Activated CD8-positive, alpha-beta T cell treated with anti-CD3 and anti-CD28 coated beads for 36 hours (primary cell): ENCODE results near the gene EVC2. TPM values are rescaled to one million over a fixed set of nuclear protein-coding genes. Genes with fewer than 3 reads are reported as not detected.

Experiments
- ATAC-seq: fragments of 200-7000 bp; cut with Tn5 transposase; one replicate; pipeline ENCODE4 v1.10.0; 2021; ENCODE audit warnings: mild to moderate bottlenecking, moderate library complexity
- CTCF ChIA-PET: fragments of 350-600 bp; sonication (Branson Sonifier 250); formaldehyde crosslinking; loops from one replicate; lab custom pipeline; 2021; ENCODE audit warnings: antibody characterized with exemption; lab: Charles Lee
- POLR2A ChIA-PET: fragments of 350-600 bp; sonication (Branson Sonifier 250); formaldehyde crosslinking; loops from one replicate; lab custom pipeline; 2021; ENCODE audit warnings: antibody characterized with exemption; lab: Charles Lee
- DNase-seq: peaks from one replicate; pipeline ENCODE4 v3.0.0-alpha.2; 2020
- H3K27ac Mint-ChIP-seq: one replicate; pipeline ENCODE4 v1.8.0; 2021; ENCODE audit warnings: mild to moderate bottlenecking, mixed read lengths
- H3K27me3 Mint-ChIP-seq: one replicate; pipeline ENCODE4 v1.8.0; 2021; ENCODE audit warnings: mixed read lengths
- H3K36me3 Mint-ChIP-seq: one replicate; pipeline ENCODE4 v1.8.0; 2021; ENCODE audit warnings: low read depth, mixed read lengths
- H3K4me1 Mint-ChIP-seq: one replicate; pipeline ENCODE4 v1.8.0; 2021; ENCODE audit warnings: low read depth, mixed read lengths
- H3K4me3 Mint-ChIP-seq: one replicate; pipeline ENCODE4 v1.8.0; 2021; ENCODE audit warnings: mild to moderate bottlenecking, moderate library complexity, mixed read lengths
- H3K9me3 Mint-ChIP-seq: one replicate; pipeline ENCODE4 v1.8.0; 2021; ENCODE audit warnings: mixed read lengths
- intact Hi-C: fragments of 100-400 bp; cut with micrococcal nuclease; formaldehyde crosslinking; loops from one replicate; pipeline ENCODE4 v1.10.0; 2022
- total RNA-seq, 2 experiments: library from RNA; stranded (reverse); gene quantifications; one replicate each; pipeline ENCODE4 v1.2.3, GENCODE V29; 2021
- TF ChIP-seq, protein P1 (sequence below): fragments of 200-600 bp; IDR thresholded peaks from one replicate; pipeline ENCODE4 v1.8.0; 2022; ENCODE audit warnings: antibody characterized with exemption, mild to moderate bottlenecking

The EVC2 gene
- total RNA-seq, 2 experiments from 2014 or later, result 0.83 to 1.3 TPM

GRCh38 chr4:5554376-5554775 lies 154.0 kb downstream of the EVC2 start:
- TF ChIP-seq, protein P1, sequence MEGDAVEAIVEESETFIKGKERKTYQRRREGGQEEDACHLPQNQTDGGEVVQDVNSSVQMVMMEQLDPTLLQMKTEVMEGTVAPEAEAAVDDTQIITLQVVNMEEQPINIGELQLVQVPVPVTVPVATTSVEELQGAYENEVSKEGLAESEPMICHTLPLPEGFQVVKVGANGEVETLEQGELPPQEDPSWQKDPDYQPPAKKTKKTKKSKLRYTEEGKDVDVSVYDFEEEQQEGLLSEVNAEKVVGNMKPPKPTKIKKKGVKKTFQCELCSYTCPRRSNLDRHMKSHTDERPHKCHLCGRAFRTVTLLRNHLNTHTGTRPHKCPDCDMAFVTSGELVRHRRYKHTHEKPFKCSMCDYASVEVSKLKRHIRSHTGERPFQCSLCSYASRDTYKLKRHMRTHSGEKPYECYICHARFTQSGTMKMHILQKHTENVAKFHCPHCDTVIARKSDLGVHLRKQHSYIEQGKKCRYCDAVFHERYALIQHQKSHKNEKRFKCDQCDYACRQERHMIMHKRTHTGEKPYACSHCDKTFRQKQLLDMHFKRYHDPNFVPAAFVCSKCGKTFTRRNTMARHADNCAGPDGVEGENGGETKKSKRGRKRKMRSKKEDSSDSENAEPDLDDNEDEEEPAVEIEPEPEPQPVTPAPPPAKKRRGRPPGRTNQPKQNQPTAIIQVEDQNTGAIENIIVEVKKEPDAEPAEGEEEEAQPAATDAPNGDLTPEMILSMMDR, result no peak
- DNase-seq (no peak), ATAC-seq (no peak)
- H3K36me3 Mint-ChIP-seq, result no peaks in the 10 kb centered on the region
- H3K27ac Mint-ChIP-seq, result no peak overlapping the region
- CTCF ChIA-PET, result no interaction called here
- peaks cover 5% of the 10 kb centered on the region for H3K27me3 Mint-ChIP-seq
- peaks cover 6% of the 10 kb centered on the region for H3K9me3 Mint-ChIP-seq
- POLR2A ChIA-PET, result no interaction called here
- H3K4me3 Mint-ChIP-seq, result no peak overlapping the region
- intact Hi-C loops, result no loop called here
- H3K4me1 Mint-ChIP-seq, result no peaks in the 10 kb centered on the region

- CTCF ChIA-PET, result no interaction called here
- no peak overlapping the region for H3K4me3 Mint-ChIP-seq
Observed at GRCh38 chr4:5553801-5554200, 154.6 kb downstream of the EVC2 start.

GRCh38 chr4:5552451-5552850 lies 155.9 kb downstream of the EVC2 start:
- intact Hi-C loops, result no loop called here
- no peaks in the 10 kb centered on the region for H3K4me1 Mint-ChIP-seq
- no peak overlapping the region for H3K4me3 Mint-ChIP-seq
- no peaks in the 10 kb centered on the region for H3K36me3 Mint-ChIP-seq
- peaks cover 9% of the 10 kb centered on the region for H3K9me3 Mint-ChIP-seq
- peaks cover 5% of the 10 kb centered on the region for H3K27me3 Mint-ChIP-seq
- CTCF ChIA-PET, result interaction anchor here (1.0 kb wide), 1 partner anchor 16 kb away, joined by 3 read pairs; no protein-coding TSS in a partner anchor
- no peak for ATAC-seq
- H3K27ac Mint-ChIP-seq, result no peak overlapping the region
- POLR2A ChIA-PET, result no interaction called here
- TF ChIP-seq, protein P1, result no peak
- DNase-seq, result no peak

More at GRCh38 chr4:5553801-5554200, 154.6 kb downstream of the EVC2 start:
- Mint-ChIP-seq H3K27ac (no peak overlapping the region), H3K27me3 (peaks cover 5% of the 10 kb centered on the region), H3K9me3 (peaks cover 9% of the 10 kb centered on the region), H3K4me1 (no peaks in the 10 kb centered on the region), H3K36me3 (no peaks in the 10 kb centered on the region)
- ATAC-seq (no peak), DNase-seq (no peak)
- TF ChIP-seq, protein P1, result no peak
- intact Hi-C loops, result no loop called here
- POLR2A ChIA-PET, result no interaction called here

GRCh38 chr4:5547651-5548249 lies 160.6 kb downstream of the EVC2 start:
- no peaks in the 10 kb centered on the region for H3K4me1 Mint-ChIP-seq
- H3K36me3 Mint-ChIP-seq, result no peaks in the 10 kb centered on the region
- ATAC-seq (no peak), DNase-seq (no peak)
- POLR2A ChIA-PET, result no interaction called here
- intact Hi-C loops, result no loop called here
- peaks cover 3% of the 10 kb centered on the region for H3K27me3 Mint-ChIP-seq
- peaks cover 9% of the 10 kb centered on the region for H3K9me3 Mint-ChIP-seq
- H3K27ac Mint-ChIP-seq, result no peak overlapping the region
- H3K4me3 Mint-ChIP-seq, result no peak overlapping the region
- TF ChIP-seq, protein P1, result no peak
- CTCF ChIA-PET, result no interaction called here

DNA sequence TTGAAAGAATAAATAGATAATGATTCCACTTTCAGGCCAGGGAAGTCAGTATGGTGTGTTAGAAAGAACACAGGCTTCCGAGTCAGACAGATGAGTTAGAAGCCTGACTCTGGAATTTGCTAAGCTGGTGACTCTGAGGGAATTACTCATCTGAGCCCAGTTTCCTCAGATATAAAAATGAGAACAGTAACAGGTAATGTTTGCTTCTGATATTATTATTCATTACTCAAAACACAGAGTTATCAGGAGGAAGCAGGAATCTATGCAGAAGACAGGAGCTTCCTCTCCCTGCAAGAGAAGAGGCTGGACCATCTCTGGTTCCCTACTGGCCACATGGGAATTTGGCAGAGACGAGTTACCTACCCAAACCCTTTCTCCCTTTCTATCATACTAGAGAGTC lies 163.1 kb downstream of the EVC2 start:
- H3K4me1 Mint-ChIP-seq, result no peaks in the 10 kb centered on the region
- ChIA-PET POLR2A (no interaction called here), CTCF (interaction anchor here (0.8 kb wide), 1 partner anchor 15 kb away, joined by 3 read pairs; no protein-coding TSS in a partner anchor)
- TF ChIP-seq, protein P1, result no peak
- ATAC-seq (no peak), DNase-seq (no peak)
- no peak overlapping the region for H3K27ac Mint-ChIP-seq
- no peaks in the 10 kb centered on the region for H3K36me3 Mint-ChIP-seq
- H3K4me3 Mint-ChIP-seq, result no peak overlapping the region
- intact Hi-C loops, result no loop called here
- peaks cover 8% of the 10 kb centered on the region for H3K9me3 Mint-ChIP-seq
- H3K27me3 Mint-ChIP-seq, result no peaks in the 10 kb centered on the region
